GM12873 (cell line): ENCODE results near the gene S100PBP.

Experiments used
- TF ChIP-seq, protein P1 (sequence below): IDR thresholded peaks from 2 replicates; pipeline ENCODE4 v1.5.1; 2012; ENCODE audit warnings: low read depth, mild to moderate bottlenecking, moderate library complexity, low read length, control low read depth; ENCODE audit not compliant: insufficient read depth; ENCODE audit errors: missing control alignments

S100PBP gene

DNA sequence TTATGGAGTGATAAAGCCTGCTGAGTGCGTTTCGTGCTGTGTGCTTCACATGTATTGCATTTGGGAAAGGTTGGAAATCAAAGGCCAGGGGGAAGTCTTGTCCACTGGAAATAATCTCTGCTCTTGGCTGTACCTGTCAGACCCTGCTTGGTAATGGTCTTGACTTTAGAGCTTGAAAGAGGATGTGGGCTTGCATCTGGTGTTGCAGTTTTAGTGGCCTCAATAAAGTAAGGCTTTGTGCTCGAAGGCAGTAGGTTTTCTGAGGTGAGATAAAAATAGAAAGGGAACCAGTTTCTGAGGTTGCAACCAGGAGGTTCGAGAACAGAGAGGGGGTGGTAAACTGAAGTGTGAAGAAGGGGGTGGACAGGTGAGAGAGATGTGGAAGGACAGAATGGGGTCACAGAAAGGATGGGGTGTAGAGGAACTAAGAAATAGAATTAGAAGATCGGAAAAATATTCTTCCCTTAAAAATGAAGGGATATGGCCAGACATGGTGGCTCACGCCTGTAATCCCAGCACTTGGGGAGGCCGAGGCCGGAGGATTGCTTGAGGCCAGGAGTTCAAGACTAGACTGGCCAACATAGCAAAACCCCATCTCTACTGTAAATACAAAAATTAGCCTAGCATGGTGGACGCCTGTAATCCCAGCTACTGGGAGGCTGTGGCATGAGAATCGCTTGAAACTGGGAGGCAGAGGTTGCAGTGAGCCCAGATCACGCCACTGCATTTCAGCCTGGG lies 1.5 kb downstream of the S100PBP start:
- TF ChIP-seq, protein P1, sequence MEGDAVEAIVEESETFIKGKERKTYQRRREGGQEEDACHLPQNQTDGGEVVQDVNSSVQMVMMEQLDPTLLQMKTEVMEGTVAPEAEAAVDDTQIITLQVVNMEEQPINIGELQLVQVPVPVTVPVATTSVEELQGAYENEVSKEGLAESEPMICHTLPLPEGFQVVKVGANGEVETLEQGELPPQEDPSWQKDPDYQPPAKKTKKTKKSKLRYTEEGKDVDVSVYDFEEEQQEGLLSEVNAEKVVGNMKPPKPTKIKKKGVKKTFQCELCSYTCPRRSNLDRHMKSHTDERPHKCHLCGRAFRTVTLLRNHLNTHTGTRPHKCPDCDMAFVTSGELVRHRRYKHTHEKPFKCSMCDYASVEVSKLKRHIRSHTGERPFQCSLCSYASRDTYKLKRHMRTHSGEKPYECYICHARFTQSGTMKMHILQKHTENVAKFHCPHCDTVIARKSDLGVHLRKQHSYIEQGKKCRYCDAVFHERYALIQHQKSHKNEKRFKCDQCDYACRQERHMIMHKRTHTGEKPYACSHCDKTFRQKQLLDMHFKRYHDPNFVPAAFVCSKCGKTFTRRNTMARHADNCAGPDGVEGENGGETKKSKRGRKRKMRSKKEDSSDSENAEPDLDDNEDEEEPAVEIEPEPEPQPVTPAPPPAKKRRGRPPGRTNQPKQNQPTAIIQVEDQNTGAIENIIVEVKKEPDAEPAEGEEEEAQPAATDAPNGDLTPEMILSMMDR, result no peak

DNA sequence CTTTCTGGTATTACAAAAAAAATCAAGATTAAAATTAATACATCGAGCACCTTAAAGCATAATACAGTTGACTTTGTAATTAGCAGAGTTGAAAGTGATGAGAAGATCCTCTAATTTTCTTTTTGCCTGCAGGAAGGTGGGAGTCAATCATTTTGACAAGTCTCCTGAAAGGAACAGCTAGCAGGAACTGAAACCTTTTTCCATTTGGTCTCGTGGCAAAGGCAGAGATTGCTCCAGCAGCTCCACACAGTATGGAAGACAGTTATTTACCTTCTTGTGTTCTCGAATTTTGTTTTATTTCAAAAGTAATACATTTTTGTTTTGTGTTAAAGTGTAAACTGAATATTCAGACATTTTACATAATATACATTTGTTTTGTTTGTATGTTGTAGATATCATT lies 7.7 kb downstream of the S100PBP start:
- TF ChIP-seq, protein P1, result no peak

DNA sequence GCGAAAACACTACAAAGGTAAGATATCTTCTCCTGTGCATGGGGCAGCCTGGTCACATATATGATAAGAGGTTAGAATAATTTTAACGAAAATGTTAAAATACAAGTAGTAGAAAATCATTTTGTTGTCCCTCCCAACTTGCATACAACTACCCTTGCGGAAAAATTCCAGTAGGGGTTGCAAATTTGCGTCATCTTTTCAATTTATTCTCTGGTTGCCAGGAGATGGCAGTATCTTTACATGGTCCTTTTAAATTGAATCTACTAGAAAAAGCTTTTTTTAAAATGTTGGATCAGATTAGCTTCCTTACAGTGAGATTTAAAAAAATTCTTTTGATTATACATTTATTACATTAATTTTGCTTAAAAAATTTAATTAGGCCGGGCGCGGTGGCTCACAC lies 10.9 kb downstream of the S100PBP start:
- TF ChIP-seq, protein P1, result no peak

DNA sequence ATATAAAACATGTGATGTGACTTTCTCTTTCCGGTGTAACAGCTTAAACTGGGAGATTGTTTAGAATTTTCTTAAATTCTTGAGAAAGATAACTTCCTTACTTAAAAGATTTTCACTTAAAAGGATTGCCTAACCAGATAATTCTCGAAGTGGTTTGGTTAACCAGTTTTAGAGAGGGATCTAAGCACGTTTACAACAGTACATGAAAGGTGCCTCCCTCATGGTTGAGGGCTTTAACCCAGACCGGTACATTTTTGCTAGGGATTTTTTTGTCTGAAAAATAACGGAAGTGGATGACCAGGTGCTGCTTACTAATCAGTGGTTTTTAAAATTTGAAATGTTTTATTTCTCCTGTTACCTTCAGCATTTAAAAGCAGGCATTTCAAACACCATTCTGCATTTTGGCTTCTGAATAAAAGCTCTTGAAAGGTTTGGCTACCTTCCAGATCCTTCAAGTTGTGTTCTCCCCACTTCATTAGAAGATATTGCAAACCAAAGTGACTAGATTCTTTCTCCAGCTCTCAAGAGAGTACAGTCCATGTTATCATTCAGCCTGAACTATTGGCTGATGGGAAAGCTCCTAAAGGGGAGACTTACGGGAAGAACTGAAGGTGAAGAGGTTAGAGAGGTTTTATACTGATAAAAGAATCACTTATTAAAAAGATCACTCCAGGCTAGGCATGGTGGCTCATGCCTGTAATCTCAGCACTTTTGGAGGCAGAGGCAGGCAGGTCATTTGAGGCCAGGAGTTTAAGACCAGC lies 12.8 kb downstream of the S100PBP start:
- TF ChIP-seq, protein P1, result no peak

DNA sequence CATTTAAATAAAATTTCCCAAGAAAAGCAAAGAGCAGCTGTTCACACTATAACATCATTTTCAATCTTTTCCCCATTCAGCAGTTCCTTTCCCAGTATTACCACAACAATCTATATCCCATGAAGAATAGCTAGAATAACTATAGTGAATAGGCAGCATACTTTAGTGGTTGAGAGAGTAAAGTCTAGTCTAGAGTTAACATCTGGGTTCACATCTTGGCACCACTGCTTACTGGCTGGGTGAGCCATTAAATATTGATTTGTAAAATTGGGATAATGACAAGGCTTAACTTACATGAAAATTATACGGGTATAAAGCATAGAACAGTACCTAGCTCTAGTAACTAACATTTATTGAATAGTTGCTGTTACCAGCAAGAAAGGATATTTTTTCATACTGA lies 14.4 kb downstream of the S100PBP start:
- TF ChIP-seq, protein P1, result no peak

DNA sequence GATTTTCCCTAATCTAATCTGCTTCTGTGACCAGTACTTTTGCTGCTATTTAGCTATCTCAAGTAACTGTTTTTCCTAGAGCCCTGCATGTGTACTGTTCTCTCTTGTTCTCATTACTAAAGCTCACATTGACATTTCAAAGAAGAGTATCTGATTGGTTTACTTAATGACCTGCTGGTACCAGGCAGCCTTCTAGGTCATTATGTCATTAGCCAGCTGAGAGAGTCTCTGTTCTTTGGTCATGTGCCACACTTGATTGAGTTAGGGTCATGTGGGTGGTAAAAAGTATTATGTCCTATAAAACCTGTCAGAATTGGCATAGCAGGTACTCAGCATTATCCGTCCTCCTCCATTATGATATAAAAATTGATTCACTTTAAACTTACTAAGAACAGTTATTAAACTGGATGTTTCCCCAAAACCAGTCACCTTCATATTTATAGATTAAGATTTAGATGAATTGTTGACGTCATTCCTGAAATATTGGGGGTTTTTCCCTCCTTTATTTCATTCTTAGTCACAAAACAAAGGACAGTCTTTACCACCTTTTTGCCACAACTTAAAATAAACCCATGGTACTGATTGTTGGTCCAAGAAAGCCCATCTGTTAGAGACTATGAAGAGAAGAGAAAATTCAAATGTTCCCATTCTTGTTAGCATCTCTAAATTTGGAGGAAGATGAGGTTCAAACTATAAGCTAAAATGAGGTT lies 31.1 kb downstream of the S100PBP start:
- TF ChIP-seq, protein P1, result no peak

DNA sequence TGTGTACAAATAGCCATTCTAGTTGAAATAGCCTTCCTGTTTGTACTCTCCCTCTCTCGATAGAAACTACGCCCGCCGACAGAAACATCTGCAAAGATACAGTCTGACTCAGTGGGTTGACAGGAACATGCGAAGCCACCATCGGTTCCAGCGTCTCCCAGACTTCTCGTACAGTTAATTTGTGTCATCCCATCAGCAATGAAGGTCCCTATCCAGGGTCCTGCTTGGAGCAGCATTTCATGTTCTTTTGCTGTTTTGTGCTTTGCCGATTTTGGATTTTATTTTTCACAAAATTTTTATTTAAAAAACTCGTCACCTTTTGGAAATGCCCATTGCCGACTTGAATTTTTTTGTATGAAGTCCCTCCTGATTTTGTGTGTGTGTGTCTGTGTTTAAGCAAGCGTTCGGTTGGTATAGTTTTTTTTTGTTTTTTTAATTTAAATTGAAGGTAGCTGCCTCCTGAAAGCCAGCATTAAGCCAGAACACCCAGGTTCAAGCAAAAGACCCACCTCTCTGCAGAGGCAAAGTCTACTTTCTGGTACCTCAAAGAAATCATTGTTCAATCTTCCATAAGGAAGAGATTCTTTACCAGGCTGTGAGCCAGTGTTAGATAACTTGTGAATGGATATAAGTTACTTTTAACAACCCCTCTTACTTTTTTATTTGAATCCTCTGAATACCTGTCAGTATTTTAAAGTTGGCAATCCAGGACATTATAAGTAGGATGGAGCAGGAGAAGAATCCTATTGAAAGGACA lies 38.6 kb downstream of the S100PBP start:
- TF ChIP-seq, protein P1, result no peak
